GM18498 (cell line): ENCODE data around the gene S1PR3.
"Not testable (repeated sequence)": the region's sequence is repeated elsewhere in the genome, so short reads cannot be mapped to it uniquely, and the experiment has no call there.

Source experiments
- ATAC-seq: cut with Tn5 transposase; IDR thresholded peaks from one replicate; pipeline ENCODE4 v1.9.1; 2021; ENCODE audit warnings: mild to moderate bottlenecking, moderate library complexity; ENCODE audit not compliant: unreplicated experiment

S1PR3 gene

GRCh38 chr9:88991066-88992034 is at the start of gene S1PR3:
Gene S1PR3 (plus strand): TSS chr9:88991468. CDS start chr9:89001201, 9,733 bp downstream.
- no peak for ATAC-seq

- ATAC-seq: not testable (repeated sequence)
Measured at GRCh38 chr9:88941586-88941985, 49.7 kb upstream of the S1PR3 start.

GRCh38 chr9:88942411-88942810 is 48.9 kb upstream of the S1PR3 start:
- no peak for ATAC-seq

GRCh38 chr9:88945636-88946333 is 45.5 kb upstream of the S1PR3 start:
- ATAC-seq: no peak

GRCh38 chr9:88947581-88948573 is 43.4 kb upstream of the S1PR3 start:
- no peak for ATAC-seq

GRCh38 chr9:88949425-88949824 is 41.8 kb upstream of the S1PR3 start:
- ATAC-seq: no peak

GRCh38 chr9:88949961-88950340 is 41.3 kb upstream of the S1PR3 start:
- ATAC-seq: no peak

GRCh38 chr9:88950341-88951154 is 40.7 kb upstream of the S1PR3 start:
- ATAC-seq: no peak

GRCh38 chr9:88951155-88951542 is 40.1 kb upstream of the S1PR3 start:
- no peak for ATAC-seq

- no peak for ATAC-seq
Measured at GRCh38 chr9:88952086-88952615, 39.1 kb upstream of the S1PR3 start.

GRCh38 chr9:88952976-88953375 is 38.3 kb upstream of the S1PR3 start:
- ATAC-seq: no peak

- ATAC-seq: no peak
Measured at GRCh38 chr9:88953381-88954029, 37.8 kb upstream of the S1PR3 start.

GRCh38 chr9:88954066-88954465 is 37.2 kb upstream of the S1PR3 start:
- ATAC-seq: no peak

GRCh38 chr9:88957526-88957925 is 33.7 kb upstream of the S1PR3 start:
- ATAC-seq: no peak

- ATAC-seq: no peak
Measured at GRCh38 chr9:88959727-88960469, 31.4 kb upstream of the S1PR3 start.

- ATAC-seq: no peak
Measured at GRCh38 chr9:88960632-88961031, 30.6 kb upstream of the S1PR3 start.

GRCh38 chr9:88965473-88965872 is 25.8 kb upstream of the S1PR3 start:
- no peak for ATAC-seq

- no peak for ATAC-seq
Measured at GRCh38 chr9:88966894-88967676, 24.2 kb upstream of the S1PR3 start.
